ENCODE data around the gene CFDP1.

Gene CFDP1

DNA sequence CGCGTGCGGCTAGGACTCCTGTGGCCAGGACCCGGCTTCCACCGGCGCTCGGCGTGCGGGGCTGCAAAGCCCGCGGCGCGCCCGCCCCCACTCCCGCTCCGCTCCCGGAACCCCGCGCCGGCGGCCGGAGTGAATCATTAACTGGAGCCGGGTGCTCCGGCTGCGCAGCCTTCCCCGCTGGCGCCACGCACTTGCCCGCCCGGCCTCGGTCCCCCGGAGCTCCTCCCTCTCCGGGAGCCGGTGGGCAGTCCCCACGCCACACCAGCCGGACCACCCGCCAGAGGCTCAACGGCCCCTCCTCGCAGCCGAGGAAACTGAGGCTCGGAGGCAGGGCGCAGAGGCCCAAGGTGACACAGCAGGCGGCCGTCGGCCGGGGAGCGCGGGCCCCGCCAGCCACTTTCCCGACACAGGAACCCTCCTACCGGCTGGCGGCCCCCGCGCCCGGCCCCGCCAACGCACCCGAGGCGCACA, 182.5 kb downstream of the CFDP1 start:
- no peak overlapping the region for H2AFZ ChIP-seq (ENCODE audit: low read depth, low read length)
- no peak overlapping the region for H3K4me3 ChIP-seq (ENCODE audit: low read depth in 1 of 2, low read length in 2 of 2)
- no peaks in the 10 kb centered on the region for H3K4me1 ChIP-seq (ENCODE audit: insufficient read depth, low read length)
- H3K27me3 ChIP-seq (ENCODE audit: insufficient read depth, low read length, poor library complexity): peaks cover 7% of the 10 kb centered on the region
- no peak for DNase-seq
- no peak overlapping the region for H3K4me2 ChIP-seq (ENCODE audit: insufficient read depth, low read length)
- H3K9ac ChIP-seq (ENCODE audit: low read depth, low read length): no peak overlapping the region
- H3K27ac ChIP-seq (ENCODE audit: low read length): no peak overlapping the region
- TF ChIP-seq, protein P1, sequence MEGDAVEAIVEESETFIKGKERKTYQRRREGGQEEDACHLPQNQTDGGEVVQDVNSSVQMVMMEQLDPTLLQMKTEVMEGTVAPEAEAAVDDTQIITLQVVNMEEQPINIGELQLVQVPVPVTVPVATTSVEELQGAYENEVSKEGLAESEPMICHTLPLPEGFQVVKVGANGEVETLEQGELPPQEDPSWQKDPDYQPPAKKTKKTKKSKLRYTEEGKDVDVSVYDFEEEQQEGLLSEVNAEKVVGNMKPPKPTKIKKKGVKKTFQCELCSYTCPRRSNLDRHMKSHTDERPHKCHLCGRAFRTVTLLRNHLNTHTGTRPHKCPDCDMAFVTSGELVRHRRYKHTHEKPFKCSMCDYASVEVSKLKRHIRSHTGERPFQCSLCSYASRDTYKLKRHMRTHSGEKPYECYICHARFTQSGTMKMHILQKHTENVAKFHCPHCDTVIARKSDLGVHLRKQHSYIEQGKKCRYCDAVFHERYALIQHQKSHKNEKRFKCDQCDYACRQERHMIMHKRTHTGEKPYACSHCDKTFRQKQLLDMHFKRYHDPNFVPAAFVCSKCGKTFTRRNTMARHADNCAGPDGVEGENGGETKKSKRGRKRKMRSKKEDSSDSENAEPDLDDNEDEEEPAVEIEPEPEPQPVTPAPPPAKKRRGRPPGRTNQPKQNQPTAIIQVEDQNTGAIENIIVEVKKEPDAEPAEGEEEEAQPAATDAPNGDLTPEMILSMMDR (IDR thresholded peaks at IDR 0.05; ENCODE audit: borderline replicate concordance, extremely low read depth, low read length, poor library complexity, severe bottlenecking): no peak
- H3K36me3 ChIP-seq (ENCODE audit: insufficient read depth, low read length): no peaks in the 10 kb centered on the region
- H4K20me1 ChIP-seq (ENCODE audit: insufficient read depth, low read length): peaks cover 5% of the 10 kb centered on the region; the same call in 1 of the 2 replicates
- no peak for ATAC-seq (ENCODE audit: insufficient read depth, low read depth)
- no peaks in the 10 kb centered on the region for H3K9me3 ChIP-seq (ENCODE audit: insufficient read depth, low read length, severe bottlenecking)
- no peaks in the 10 kb centered on the region for H3K79me2 ChIP-seq (ENCODE audit: insufficient read depth, low read length)

DNA sequence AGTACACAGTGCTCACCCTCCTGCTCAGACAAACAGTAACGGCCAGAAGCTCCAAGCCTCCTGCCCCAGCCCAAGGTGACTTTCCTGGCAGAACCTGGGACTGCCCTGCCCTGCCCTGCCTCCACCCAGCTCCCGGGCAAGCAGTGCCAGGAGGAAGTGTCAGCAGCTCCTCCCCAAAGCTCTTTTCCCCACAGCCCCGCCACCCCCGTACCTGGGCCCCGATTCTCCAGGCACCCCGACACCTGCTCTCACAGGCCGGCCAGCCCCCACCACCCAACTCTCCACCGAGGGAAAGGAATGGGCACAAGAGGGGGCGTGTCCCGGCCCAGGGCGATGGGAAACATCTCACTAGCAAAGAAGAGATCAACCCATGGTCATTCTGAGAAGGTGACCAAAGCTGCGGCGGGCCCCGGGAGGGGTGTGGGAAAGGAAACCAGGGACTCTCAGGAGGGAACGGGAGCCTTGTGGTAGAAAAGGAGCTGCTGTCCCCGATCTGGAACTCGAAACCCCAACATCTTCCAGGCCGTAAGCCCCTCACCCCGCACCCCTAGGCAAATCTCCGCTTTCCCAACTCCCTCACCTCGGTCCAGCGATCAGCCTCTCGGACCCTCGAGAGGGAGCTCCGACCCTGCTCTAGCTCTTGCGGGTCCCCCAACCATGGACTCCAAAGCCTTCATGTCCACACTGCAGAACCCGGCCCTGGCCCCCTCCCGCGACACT, 183.1 kb downstream of the CFDP1 start:
- ATAC-seq (ENCODE audit: insufficient read depth, low read depth) (no peak), DNase-seq (no peak)
- Histone ChIP-seq H3K4me2 (ENCODE audit: insufficient read depth, low read length) (no peak overlapping the region), H3K4me1 (ENCODE audit: insufficient read depth, low read length) (no peaks in the 10 kb centered on the region), H3K36me3 (ENCODE audit: insufficient read depth, low read length) (no peaks in the 10 kb centered on the region), H3K79me2 (ENCODE audit: insufficient read depth, low read length) (no peaks in the 10 kb centered on the region), H3K27ac (ENCODE audit: low read length) (no peak overlapping the region), H3K27me3 (ENCODE audit: insufficient read depth, low read length, poor library complexity) (peaks cover 7% of the 10 kb centered on the region), H4K20me1 (ENCODE audit: insufficient read depth, low read length) (peaks cover 5% of the 10 kb centered on the region; the same call in 1 of the 2 replicates), H3K4me3 (ENCODE audit: low read depth in 1 of 2, low read length in 2 of 2) (no peak overlapping the region), H3K9me3 (ENCODE audit: insufficient read depth, low read length, severe bottlenecking) (no peaks in the 10 kb centered on the region), H2AFZ (ENCODE audit: low read depth, low read length) (no peak overlapping the region), H3K9ac (ENCODE audit: low read depth, low read length) (no peak overlapping the region)
- TF ChIP-seq, protein P1 (IDR thresholded peaks at IDR 0.05; ENCODE audit: borderline replicate concordance, extremely low read depth, low read length, poor library complexity, severe bottlenecking): no peak
- no peak for TF ChIP-seq EZH2 (IDR thresholded peaks at IDR 0.05; ENCODE audit: borderline replicate concordance, low read depth, low read length, severe bottlenecking)

DNA sequence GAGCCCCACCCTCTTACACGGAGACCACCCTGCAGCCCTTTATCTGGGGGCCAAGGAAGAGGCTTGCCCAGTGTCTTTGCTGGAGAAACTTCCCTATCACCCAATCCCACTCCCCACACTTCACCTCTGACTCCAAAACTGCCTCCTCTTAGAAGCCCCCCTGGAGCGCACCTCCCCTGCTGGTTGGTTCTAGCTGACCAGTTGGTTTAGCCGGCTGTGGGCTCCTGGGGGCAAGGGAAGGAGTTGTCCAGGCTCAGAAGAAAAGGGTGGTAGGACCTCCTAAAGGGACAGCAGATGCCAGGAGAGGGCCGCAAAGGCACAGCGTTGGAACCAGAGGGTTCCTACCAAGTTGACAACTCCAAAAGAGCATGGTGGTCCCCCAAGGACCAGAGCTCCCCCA, 183.9 kb downstream of the CFDP1 start:
- H3K4me3 ChIP-seq (ENCODE audit: low read depth in 1 of 2, low read length in 2 of 2): no peak overlapping the region
- TF ChIP-seq, protein P1 (IDR thresholded peaks at IDR 0.05; ENCODE audit: borderline replicate concordance, extremely low read depth, low read length, poor library complexity, severe bottlenecking): no peak
- TF ChIP-seq EZH2 (IDR thresholded peaks at IDR 0.05; ENCODE audit: borderline replicate concordance, low read depth, low read length, severe bottlenecking): no peak
- peaks cover 5% of the 10 kb centered on the region; the same call in 1 of the 2 replicates for H4K20me1 ChIP-seq (ENCODE audit: insufficient read depth, low read length)
- DNase-seq: no peak
- H3K27me3 ChIP-seq (ENCODE audit: insufficient read depth, low read length, poor library complexity): no peaks in the 10 kb centered on the region
- H3K79me2 ChIP-seq (ENCODE audit: insufficient read depth, low read length): no peaks in the 10 kb centered on the region
- no peak overlapping the region for H3K9ac ChIP-seq (ENCODE audit: low read depth, low read length)
- no peaks in the 10 kb centered on the region for H3K9me3 ChIP-seq (ENCODE audit: insufficient read depth, low read length, severe bottlenecking)
- ATAC-seq (ENCODE audit: insufficient read depth, low read depth): no peak
- H3K4me1 ChIP-seq (ENCODE audit: insufficient read depth, low read length): no peaks in the 10 kb centered on the region
- no peaks in the 10 kb centered on the region for H3K36me3 ChIP-seq (ENCODE audit: insufficient read depth, low read length)
- H3K4me2 ChIP-seq (ENCODE audit: insufficient read depth, low read length): no peak overlapping the region
- no peak overlapping the region for H2AFZ ChIP-seq (ENCODE audit: low read depth, low read length)
- H3K27ac ChIP-seq (ENCODE audit: low read length): no peak overlapping the region
